Lower leg skin (tissue), 4 donors: Measurements from ENCODE around the gene HIPK2. TPM values are rescaled to one million over a fixed set of nuclear protein-coding genes. Genes with fewer than 3 reads are reported as not detected.

Experiments used
- DNase-seq, 2 donors: peaks; one replicate each; pipeline ENCODE4 v3.0.0-alpha.2; 2019; ENCODE audit warnings: low spot score in 2 of 2
- H3K4me3 ChIP-seq: fragments of 200-600 bp; sonication (generic); 2 replicates; pipeline ENCODE4 v1.5.1; 2017; ENCODE audit warnings: mild to moderate bottlenecking, low read depth; ENCODE audit not compliant: poor library complexity, severe bottlenecking
- POLR2A ChIP-seq, 2 donors: fragments of 450-650 bp; IDR thresholded peaks; one replicate each; pipeline ENCODE4 v1.6.1; 2016 to 2017; ENCODE audit warnings: antibody characterized with exemption in 2 of 2, mild to moderate bottlenecking in 1 of 2, moderate library complexity in 1 of 2
- WGBS, 2 donors: methylation state at CpG; one replicate each; pipeline ENCODE4 v1.1.5; 2018; 5-methylcytosine and 5-hydroxymethylcytosine counted together
- intact Hi-C: fragments of 100-400 bp; cut with DNase I; formaldehyde crosslinking; loops from one replicate; pipeline ENCODE4 v1.15.0; 2023; ENCODE audit warnings: low total_unique reads
- total RNA-seq, 4 donors: library from RNA; depleted of rRNA; stranded (reverse); fragments of >200 nt; gene quantifications; one replicate each; pipeline ENCODE4 v1.1.0, GENCODE V29; 2016
- TF ChIP-seq, protein P1 (sequence below), 3 donors: fragments of 450-650 bp; IDR thresholded peaks; one replicate each; pipeline ENCODE4 v1.5.1; 2016; ENCODE audit warnings: antibody characterized with exemption in 3 of 3, mild to moderate bottlenecking in 3 of 3, moderate library complexity in 2 of 3

HIPK2 gene
- total RNA-seq, 4 donors from 2014 or later, result 4.5 to 14.9 (median 10.4) TPM

DNA sequence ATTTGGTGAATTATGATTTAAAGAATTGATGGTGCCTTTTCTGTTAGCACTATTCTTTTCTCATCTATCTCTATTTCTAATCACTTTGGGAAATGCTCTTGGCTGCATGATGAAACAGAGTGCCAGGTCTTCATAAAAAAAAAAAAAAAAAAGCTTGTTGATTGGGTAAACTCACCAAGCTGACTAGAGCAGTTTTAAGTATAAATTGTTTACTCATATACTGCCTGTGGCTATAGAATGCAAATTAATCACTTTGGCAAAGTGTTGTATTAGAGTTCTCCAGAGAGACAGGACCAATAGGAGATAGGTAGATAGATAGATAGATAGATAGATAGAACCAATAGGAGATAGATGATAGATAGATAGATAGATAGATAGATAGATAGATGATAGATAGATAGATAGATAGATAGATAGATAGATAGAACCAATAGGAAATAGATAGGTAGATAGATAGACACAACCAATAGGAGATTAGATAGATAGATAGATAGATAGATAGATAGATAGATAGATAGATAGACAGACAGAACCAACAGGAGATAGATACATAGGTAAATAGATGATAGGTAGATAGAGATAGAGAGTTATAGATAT is 31.1 kb upstream of the HIPK2 start:
- no peak overlapping the region for H3K4me3 ChIP-seq
- no peak for DNase-seq
- TF ChIP-seq, protein P1, sequence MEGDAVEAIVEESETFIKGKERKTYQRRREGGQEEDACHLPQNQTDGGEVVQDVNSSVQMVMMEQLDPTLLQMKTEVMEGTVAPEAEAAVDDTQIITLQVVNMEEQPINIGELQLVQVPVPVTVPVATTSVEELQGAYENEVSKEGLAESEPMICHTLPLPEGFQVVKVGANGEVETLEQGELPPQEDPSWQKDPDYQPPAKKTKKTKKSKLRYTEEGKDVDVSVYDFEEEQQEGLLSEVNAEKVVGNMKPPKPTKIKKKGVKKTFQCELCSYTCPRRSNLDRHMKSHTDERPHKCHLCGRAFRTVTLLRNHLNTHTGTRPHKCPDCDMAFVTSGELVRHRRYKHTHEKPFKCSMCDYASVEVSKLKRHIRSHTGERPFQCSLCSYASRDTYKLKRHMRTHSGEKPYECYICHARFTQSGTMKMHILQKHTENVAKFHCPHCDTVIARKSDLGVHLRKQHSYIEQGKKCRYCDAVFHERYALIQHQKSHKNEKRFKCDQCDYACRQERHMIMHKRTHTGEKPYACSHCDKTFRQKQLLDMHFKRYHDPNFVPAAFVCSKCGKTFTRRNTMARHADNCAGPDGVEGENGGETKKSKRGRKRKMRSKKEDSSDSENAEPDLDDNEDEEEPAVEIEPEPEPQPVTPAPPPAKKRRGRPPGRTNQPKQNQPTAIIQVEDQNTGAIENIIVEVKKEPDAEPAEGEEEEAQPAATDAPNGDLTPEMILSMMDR (IDR thresholded peaks at IDR 0.05), result no peak
- TF ChIP-seq POLR2A (IDR thresholded peaks at IDR 0.05), result no peak
- intact Hi-C loops, result no loop called here

DNA sequence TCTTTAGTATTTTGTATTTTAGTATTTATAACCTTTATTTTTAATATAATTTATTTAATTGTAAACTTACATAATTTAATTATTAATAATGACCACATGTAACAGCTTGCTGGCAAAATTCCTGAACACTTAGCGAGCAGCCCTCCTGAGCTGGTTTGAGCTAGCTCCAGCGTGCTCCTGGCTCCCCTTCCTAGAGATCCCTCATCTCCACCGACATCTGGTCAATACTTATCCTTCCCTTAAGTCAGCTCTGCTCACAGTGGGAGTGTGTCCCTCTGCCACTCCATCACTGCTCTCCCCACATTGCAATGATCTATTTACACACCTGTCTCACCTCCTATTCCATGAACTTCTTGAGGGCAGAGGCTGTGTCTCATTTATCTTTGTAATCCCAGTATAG is 30.6 kb upstream of the HIPK2 start:
- TF ChIP-seq POLR2A (IDR thresholded peaks at IDR 0.05), result no peak
- TF ChIP-seq, protein P1 (IDR thresholded peaks at IDR 0.05), result no peak
- intact Hi-C loops, result no loop called here
- H3K4me3 ChIP-seq, result no peak overlapping the region
- 53 to 54% methylated on average over 3 of the region's 3 CpGs for WGBS, 2 donors
- no peak for DNase-seq

DNA sequence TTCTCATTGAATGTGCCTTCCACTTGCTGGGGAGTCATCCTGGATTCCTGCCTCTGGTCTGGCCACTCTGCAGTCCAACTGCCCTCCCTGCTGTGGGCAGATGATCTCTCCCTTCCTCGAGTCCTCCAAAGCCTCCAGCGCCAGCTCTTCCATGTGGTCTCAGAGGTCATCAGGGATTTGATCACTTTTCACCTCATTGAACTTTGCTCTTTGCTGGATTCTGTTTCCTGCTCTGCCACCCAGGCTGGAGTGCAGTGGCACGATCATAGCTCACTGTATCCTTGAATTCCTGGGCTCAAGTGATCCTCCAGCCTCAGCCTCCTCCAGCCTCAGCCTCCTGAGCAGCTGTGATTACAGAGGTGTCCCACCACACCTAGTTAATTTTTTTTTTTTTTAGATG is 29.2 kb upstream of the HIPK2 start:
- H3K4me3 ChIP-seq, result no peak overlapping the region
- WGBS, 2 donors, result 67 to 78% methylated on average over 3 of the region's 3 CpGs
- TF ChIP-seq, protein P1 (IDR thresholded peaks at IDR 0.05), result no peak
- no peak for TF ChIP-seq POLR2A (IDR thresholded peaks at IDR 0.05)
- peak in 1 of 2 donors; percentile 26 for DNase-seq
- intact Hi-C loops, result no loop called here

DNA sequence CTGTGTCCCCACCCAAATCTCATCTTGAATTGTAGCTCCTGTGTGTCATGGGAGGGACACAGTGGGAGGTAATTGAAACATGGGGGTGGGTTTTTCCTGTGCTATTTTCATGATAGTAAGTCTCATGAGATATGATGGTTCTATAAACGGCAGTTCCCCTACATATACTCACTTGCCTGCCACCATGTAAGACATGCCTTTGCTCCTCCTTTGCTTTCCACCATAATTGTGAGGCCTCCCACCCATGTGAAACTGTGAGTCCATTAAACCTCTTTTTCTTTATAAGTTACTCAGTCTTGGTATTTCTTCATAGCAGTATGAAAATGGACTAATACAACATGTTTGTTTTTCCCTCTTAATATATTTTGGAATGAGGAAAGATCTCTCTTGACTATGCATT is 26.8 kb upstream of the HIPK2 start:
- WGBS, 2 donors, result 95% methylated on average over 1 of the region's 1 CpG
- H3K4me3 ChIP-seq, result no peak overlapping the region
- TF ChIP-seq, protein P1 (IDR thresholded peaks at IDR 0.05), result no peak
- no peak for TF ChIP-seq POLR2A (IDR thresholded peaks at IDR 0.05)
- intact Hi-C loops, result no loop called here
- DNase-seq, result no peak

DNA sequence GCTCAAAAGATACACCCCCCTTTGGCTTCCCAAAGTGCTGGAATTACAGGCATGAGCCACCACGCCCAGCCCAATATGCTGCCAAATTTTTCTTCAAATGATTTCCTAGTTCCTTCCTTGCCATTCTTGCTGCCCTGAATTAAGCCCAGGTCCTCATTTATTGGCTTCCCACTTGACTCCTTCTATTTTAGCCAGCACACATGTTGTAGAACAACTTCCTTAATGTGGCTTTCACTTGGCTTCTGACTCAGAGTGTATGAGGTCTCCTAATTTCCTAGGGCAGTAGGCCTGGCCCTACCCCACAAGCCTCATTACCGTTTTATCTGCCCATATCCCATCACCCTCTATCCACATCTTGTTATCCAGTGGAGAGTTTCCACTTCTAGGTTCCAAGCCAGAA is 21.8 kb upstream of the HIPK2 start:
- WGBS, 2 donors, result 27 to 33% methylated on average over 2 of the region's 2 CpGs
- no peak for TF ChIP-seq POLR2A (IDR thresholded peaks at IDR 0.05)
- TF ChIP-seq, protein P1 (IDR thresholded peaks at IDR 0.05), result no peak
- DNase-seq, result no peak
- no peak overlapping the region for H3K4me3 ChIP-seq
- intact Hi-C loops, result no loop called here

DNA sequence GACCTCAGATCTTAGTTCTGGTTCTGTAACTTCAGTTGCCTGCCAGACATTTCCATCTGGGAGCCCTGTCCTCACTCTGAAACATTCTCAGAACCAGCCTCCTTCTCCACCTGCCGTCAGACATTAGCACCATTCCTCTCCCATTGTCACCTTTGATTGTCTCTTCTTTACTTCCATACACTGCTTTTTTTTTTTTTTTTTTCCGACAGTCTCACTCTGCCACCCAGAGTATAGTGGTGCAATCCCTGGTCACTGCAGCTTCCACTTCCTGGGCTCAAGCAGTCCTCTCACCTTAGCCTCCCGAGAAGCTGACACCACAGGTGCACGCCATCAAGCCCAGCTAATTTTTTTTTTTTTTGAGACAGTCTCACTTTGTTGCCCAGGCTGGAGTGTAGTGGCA is 21.1 kb upstream of the HIPK2 start:
- 92 to 94% methylated on average over 3 to 4 of the region's 4 CpGs for WGBS, 2 donors
- DNase-seq, result no peak
- no peak for TF ChIP-seq POLR2A (IDR thresholded peaks at IDR 0.05)
- TF ChIP-seq, protein P1 (IDR thresholded peaks at IDR 0.05), result no peak
- intact Hi-C loops, result no loop called here
- no peak overlapping the region for H3K4me3 ChIP-seq
